Right lobe of liver (tissue), 6 donors: ENCODE measurements around the gene ACAN. TPM values are rescaled to one million over a fixed set of nuclear protein-coding genes. Genes with fewer than 3 reads are reported as not detected.

Experiments used
- ATAC-seq, 4 donors: fragments of 200-7000 bp; cut with Tn5 transposase; one replicate each; pipeline ENCODE4 v1.9.1; 2020; ENCODE audit warnings: mild to moderate bottlenecking in 4 of 4, moderate library complexity in 4 of 4
- DNase-seq, 3 donors: peaks; one replicate each; pipeline ENCODE4 v3.0.0-alpha.2; 2020
- H3K27ac ChIP-seq, 3 donors: fragments of 200-600 bp; one replicate each; pipeline ENCODE4 v1.8.0; 2022
- H3K27me3 ChIP-seq, 2 donors: fragments of 200-600 bp; one replicate each; pipeline ENCODE4 v1.8.0; 2022
- H3K36me3 ChIP-seq, 4 donors: fragments of 200-600 bp; sonication (generic) in 1 of 4; one replicate each; pipeline versions ENCODE4 v1.5.1 to v1.8.0; 2017 to 2022; ENCODE audit warnings: control low read depth in 1 of 4
- H3K4me1 ChIP-seq, 4 donors: fragments of 200-600 bp; sonication (generic) in 1 of 4; one replicate each; pipeline versions ENCODE4 v1.5.1 to v1.8.0; 2017 to 2022; ENCODE audit warnings: control low read depth in 1 of 4
- H3K4me3 ChIP-seq, 3 donors: fragments of 200-600 bp; one replicate each; pipeline ENCODE4 v1.8.0; 2022
- H3K9me3 ChIP-seq, 4 donors: fragments of 200-600 bp; sonication (generic) in 1 of 4; one replicate each; pipeline versions ENCODE4 v1.5.1 to v1.8.0; 2017 to 2022; ENCODE audit warnings: control low read depth in 1 of 4
- CTCF ChIP-seq, 4 donors: fragments of 200-600 bp in 3 of 4; fragments of 450-650 bp in 1 of 4; IDR thresholded peaks; one replicate each; pipeline versions ENCODE4 v1.5.1 to v1.8.0; 2016 to 2022; ENCODE audit warnings: antibody characterized with exemption in 4 of 4, mild to moderate bottlenecking in 2 of 4
- POLR2A ChIP-seq: fragments of 450-650 bp; IDR thresholded peaks from one replicate; pipeline ENCODE4 v1.6.1; 2017; ENCODE audit warnings: antibody characterized with exemption, mild to moderate bottlenecking
- WGBS: methylation state at CpG from one replicate; pipeline ENCODE4 v1.1.6; 2018; ENCODE audit warnings: low coverage, low lambda C conversion rate; ENCODE audit not compliant: insufficient coverage; ENCODE audit errors: missing lambda C conversion rate; 5-methylcytosine and 5-hydroxymethylcytosine counted together
- intact Hi-C, 2 donors: fragments of 100-400 bp; cut with DNase I; formaldehyde crosslinking; loops; one replicate each; pipeline versions ENCODE4 v1.11.2 to v1.14.1; 2022
- total RNA-seq, 6 experiments: library from RNA; depleted of rRNA in 2 of 6; stranded (reverse); fragments of >200 nt in 2 of 6; fragmentation: NEBNext Ultra II Directional in 3 of 6; extraction: Animal tissue kit (Norgen Biotek cat#: 25700) in 3 of 6; gene quantifications; one replicate each; pipeline versions ENCODE4 v1.1.0 to v1.2.4, GENCODE V29; 2016 to 2023
- donor health status: DM: no; HTN: yes; CAD: no.
- donor health status: DM: no; HTN: no; CAD: no.
- donor health status: DM: no; HTN: no; CAD: no.
- donor health status: DM: no; HTN: yes; CAD: no.
- donor health status: DM: no; HTN: yes; CAD: no.

Gene ACAN
- total RNA-seq, 6 experiments from 2014 or later: 0.07 TPM; not detected in 5

- intact Hi-C loops: no loop called here
Observed at GRCh38 chr15:88888719-88889118, 85.5 kb downstream of the ACAN start.

GRCh38 chr15:88890495-88890894 is 87.3 kb downstream of the ACAN start:
- no peak overlapping the region for H3K27ac ChIP-seq
- H3K9me3 ChIP-seq: no peaks in the 10 kb centered on the region
- H3K27me3 ChIP-seq: peaks cover 0 to 11% of the 10 kb centered on the region in 2 donors
- DNase-seq (no peak), ATAC-seq (no peak)
- H3K4me3 ChIP-seq: no peak overlapping the region
- intact Hi-C loops: no loop called here
- H3K36me3 ChIP-seq: no peaks in the 10 kb centered on the region
- TF ChIP-seq CTCF (IDR thresholded peaks at IDR 0.05) (no peak), POLR2A (no peak)
- WGBS: 58% methylated on average over 4 of the region's 4 CpGs
- peaks cover 0 to 15% (median 0%) of the 10 kb centered on the region in 4 donors for H3K4me1 ChIP-seq

More at GRCh38 chr15:88888719-88889118, 85.5 kb downstream of the ACAN start:
- ATAC-seq (no peak), DNase-seq (no peak)
- TF ChIP-seq CTCF (IDR thresholded peaks at IDR 0.05) (no peak), POLR2A (no peak)
- H3K4me1 ChIP-seq: no peaks in the 10 kb centered on the region
- no peaks in the 10 kb centered on the region for H3K36me3 ChIP-seq
- no peak overlapping the region for H3K27ac ChIP-seq
- H3K4me3 ChIP-seq: no peak overlapping the region
- H3K27me3 ChIP-seq: peaks cover 0 to under 1% of the 10 kb centered on the region in 2 donors
- H3K9me3 ChIP-seq: no peaks in the 10 kb centered on the region
- WGBS: 70% methylated on average over 3 of the region's 5 CpGs

- Histone ChIP-seq H3K4me1 (peaks cover 0 to 16% (median 0%) of the 10 kb centered on the region in 4 donors), H3K9me3 (no peaks in the 10 kb centered on the region), H3K36me3 (no peaks in the 10 kb centered on the region), H3K27ac (no peak overlapping the region), H3K4me3 (no peak overlapping the region), H3K27me3 (peaks cover 0 to 11% of the 10 kb centered on the region in 2 donors)
- intact Hi-C loops: no loop called here
- DNase-seq (no peak), ATAC-seq (no peak)
- TF ChIP-seq POLR2A (no peak), CTCF (IDR thresholded peaks at IDR 0.05) (no peak)
- WGBS: 46% methylated on average over 3 of the region's 7 CpGs
Observed at GRCh38 chr15:88891540-88892254, 88.5 kb downstream of the ACAN start.

GRCh38 chr15:88894348-88894818 is 91.1 kb downstream of the ACAN start:
- Histone ChIP-seq H3K27me3 (peaks cover 0 to 11% of the 10 kb centered on the region in 2 donors), H3K27ac (no peak overlapping the region), H3K4me3 (no peak overlapping the region), H3K9me3 (no peaks in the 10 kb centered on the region), H3K36me3 (no peaks in the 10 kb centered on the region), H3K4me1 (peaks cover 0 to 16% (median 0%) of the 10 kb centered on the region in 4 donors)
- 0% methylated on average over 8 of the region's 23 CpGs for WGBS
- peak; percentile 41 to 69 (median 62) for ATAC-seq
- intact Hi-C loops: no loop called here
- DNase-seq: peak in 2 of 3 donors; percentile 59 to 63
- TF ChIP-seq CTCF (IDR thresholded peaks at IDR 0.05) (peak; percentile 47 to 70 (median 53)), POLR2A (no peak)
